K562 (cell line): ENCODE data around the gene KRTAP2-3. TPM values are rescaled to one million over a fixed set of nuclear protein-coding genes. Genes with fewer than 3 reads are reported as not detected.
"Not testable (repeated sequence)": the region's sequence is repeated elsewhere in the genome, so short reads cannot be mapped to it uniquely, and the experiment has no call there.

Experiments
- ATAC-seq: fragments of 200-7000 bp; cut with Tn5 transposase; 3 replicates; pipeline ENCODE4 v1.9.1; 2020; ENCODE audit warnings: moderate library complexity
- BruUV-seq: library from RNA; stranded (reverse); fragments of 400-500 nt; replicated peaks from 2 replicates; lab custom pipeline; 2021; lab: Mats Ljungman, UMichigan
- CTCF ChIA-PET: fragments of 300-600 bp; formaldehyde crosslinking; extraction: SDS; loops from one replicate; lab custom pipeline; 2021; ENCODE audit warnings: low intra/inter-chr PET ratio; lab: Yijun Ruan, JAX
- POLR2A ChIA-PET: fragments of 300-600, 350-650 bp; sonication (Branson Sonifier 250); formaldehyde crosslinking; extraction: SDS; loops from one replicate; lab custom pipeline; 2021; ENCODE audit warnings: antibody characterized with exemption, inconsistent platforms; lab: Yijun Ruan, JAX
- DNase-seq, 4 experiments: peaks; one replicate each; pipeline versions ENCODE4 v3.0.0 to v3.0.0-alpha.2; 2011 to 2018; ENCODE audit warnings: low spot score in 3 of 4, mixed read lengths in 3 of 4; ENCODE audit errors: extremely low read depth in 1 of 4
- FAIRE-seq: peaks from 2 replicates; lab custom pipeline; 2011; peaks lifted over from hg19 to GRCh38; lab: Jason Lieb, UNC
- H2AFZ ChIP-seq: 2 replicates; pipeline ENCODE4 v1.6.0; 2011; ENCODE audit warnings: low read depth, low read length, control low read depth, inconsistent platforms
- H3K27ac ChIP-seq: fragments of 200-600 bp; 3 replicates; pipeline ENCODE4 v1.8.0; 2011; ENCODE audit warnings: low read depth, mild to moderate bottlenecking, control low read depth, inconsistent platforms, low read length, moderate library complexity, mixed read lengths; ENCODE audit errors: extremely low read depth
- H3K27me3 ChIP-seq, 2 experiments: fragments of 300-600 bp in 1 of 2; 2 replicates in 1 of 2; 3 replicates in 1 of 2; pipeline versions ENCODE4 v1.6.0 to v1.8.0; 2011; ENCODE audit warnings: inconsistent platforms in 2 of 2, low read length in 2 of 2, mild to moderate bottlenecking in 1 of 2, mixed read lengths in 1 of 2, moderate library complexity in 1 of 2; ENCODE audit not compliant: control insufficient read depth in 2 of 2, insufficient read depth in 2 of 2
- H3K36me3 ChIP-seq: fragments of 300-600 bp; 3 replicates; pipeline ENCODE4 v1.8.0; 2011; ENCODE audit warnings: mild to moderate bottlenecking, low read length, inconsistent platforms; ENCODE audit not compliant: control insufficient read depth, insufficient read depth
- H3K4me1 ChIP-seq, 2 experiments: fragments of 200-600 bp in 1 of 2; replicated peaks in 1 of 2; 2 replicates in 1 of 2; 3 replicates in 1 of 2; pipeline versions ENCODE4 v1.5.1 to v1.8.0; 2011; ENCODE audit warnings: inconsistent platforms in 2 of 2, low read length in 2 of 2, mild to moderate bottlenecking in 1 of 2, mixed read lengths in 1 of 2, moderate library complexity in 1 of 2; ENCODE audit not compliant: control insufficient read depth in 2 of 2, insufficient read depth in 2 of 2
- H3K4me2 ChIP-seq: 2 replicates; pipeline ENCODE4 v1.6.1; 2011; ENCODE audit warnings: low read length, control low read depth, inconsistent platforms, mixed read lengths; ENCODE audit not compliant: insufficient read depth
- H3K4me3 ChIP-seq: fragments of 200-600 bp; sonication (generic), shearing (Covaris generic); 2 replicates; pipeline ENCODE4 v1.5.1; 2016; ENCODE audit warnings: control low read depth, inconsistent platforms
- H3K79me2 ChIP-seq: fragments of 200-600 bp; 3 replicates; pipeline ENCODE4 v1.8.0; 2011; ENCODE audit warnings: low read length, inconsistent platforms; ENCODE audit not compliant: control insufficient read depth, insufficient read depth
- H3K9ac ChIP-seq, 2 experiments: 2 replicates each; pipeline versions ENCODE4 v1.6.0 to v1.6.1; 2011; ENCODE audit warnings: low read depth in 2 of 2, low read length in 2 of 2, control low read depth in 1 of 2, inconsistent platforms in 1 of 2, mild to moderate bottlenecking in 1 of 2, mixed read lengths in 1 of 2; ENCODE audit not compliant: insufficient read depth in 1 of 2
- H3K9me1 ChIP-seq: one replicate; pipeline ENCODE4 v1.6.0; 2011; ENCODE audit warnings: inconsistent platforms, mild to moderate bottlenecking, low read length, moderate library complexity; ENCODE audit not compliant: control insufficient read depth, insufficient read depth
- H3K9me3 ChIP-seq: replicated peaks from 2 replicates; pipeline ENCODE4 v1.5.1; 2011; ENCODE audit warnings: low read depth, low read length, inconsistent platforms; ENCODE audit not compliant: control insufficient read depth, insufficient read depth
- H4K20me1 ChIP-seq: replicated peaks from 2 replicates; pipeline ENCODE4 v1.6.1; 2011; ENCODE audit warnings: low read length, inconsistent platforms, mixed read lengths; ENCODE audit not compliant: control insufficient read depth, insufficient read depth
- HNRNPUL1 ChIP-seq: fragments of 200-400 bp; formaldehyde crosslinking; IDR thresholded peaks from 2 replicates; pipeline ENCODE4 v1.6.1; 2017; ENCODE audit warnings: low read length
- KAT2B ChIP-seq: IDR thresholded peaks from one replicate; pipeline ENCODE4 v1.6.1; 2012; ENCODE audit warnings: low read depth, mild to moderate bottlenecking, control low read depth, inconsistent platforms, low read length, moderate library complexity
- NFYB ChIP-seq: IDR thresholded peaks from 2 replicates; pipeline ENCODE4 v1.6.1; 2011; ENCODE audit warnings: mild to moderate bottlenecking, moderate library complexity; ENCODE audit not compliant: insufficient read length; ENCODE audit errors: extremely low read depth
- RBFOX2 ChIP-seq: fragments of 200-400 bp; formaldehyde crosslinking; IDR thresholded peaks from 2 replicates; pipeline ENCODE4 v1.6.1; 2017; ENCODE audit warnings: low read depth, mild to moderate bottlenecking, low read length, moderate library complexity
- RBM25 ChIP-seq: fragments of 200-400 bp; formaldehyde crosslinking; IDR thresholded peaks from 2 replicates; pipeline ENCODE4 v1.6.1; 2018; ENCODE audit warnings: low read length, low read depth, moderate library complexity; ENCODE audit not compliant: severe bottlenecking
- SETDB1 ChIP-seq: IDR thresholded peaks from one replicate; pipeline ENCODE4 v1.6.1; 2012; ENCODE audit warnings: low read length, control low read depth, inconsistent platforms
- TEAD4 ChIP-seq, 2 experiments: sonication (generic) in 1 of 2; formaldehyde crosslinking in 1 of 2; IDR thresholded peaks; 2 replicates each; pipeline versions ENCODE4 v1.6.1 to v1.8.0; 2012 to 2022; ENCODE audit warnings: borderline replicate concordance in 1 of 2, inconsistent platforms in 1 of 2, low read length in 1 of 2, mild to moderate bottlenecking in 1 of 2, missing genetic modification reagents in 1 of 2
- THRAP3 ChIP-seq: fragments of 450-650 bp; IDR thresholded peaks from 2 replicates; pipeline ENCODE4 v1.6.1; 2016; ENCODE audit warnings: mild to moderate bottlenecking, inconsistent platforms, borderline replicate concordance
- TRIM28 ChIP-seq: fragments of 450-650 bp; IDR thresholded peaks from 2 replicates; pipeline ENCODE4 v1.6.1; 2017
- ZFP30 ChIP-seq: fragments of 250-450 bp; sonication (Bioruptor Pico); IDR thresholded peaks from 2 replicates; pipeline ENCODE4 v1.8.0; 2022; ENCODE audit warnings: moderate library complexity, mild to moderate bottlenecking, inconsistent platforms, borderline replicate concordance
- ZNF146 ChIP-seq: IDR thresholded peaks from one replicate; pipeline ENCODE4 v1.6.1; 2018; ENCODE audit warnings: missing compliant biosample characterization; ENCODE audit not compliant: unreplicated experiment
- ZNF780A ChIP-seq: fragments of 250-450 bp; sonication (Bioruptor Pico); IDR thresholded peaks from 2 replicates; pipeline ENCODE4 v1.5.0; 2021; ENCODE audit warnings: mild to moderate bottlenecking
- WGBS: fragments of 100-300 bp; shearing (Covaris generic); methylation state at CpG from one replicate; pipeline ENCODE4 v1.1.6; 2016; ENCODE audit warnings: low coverage, mixed read lengths; ENCODE audit not compliant: insufficient coverage; ENCODE audit errors: missing lambda C conversion rate; 5-methylcytosine and 5-hydroxymethylcytosine counted together
- in situ Hi-C: fragments of 300-500 bp; cut with MboI; formaldehyde crosslinking; loops from 4 replicates; pipeline ENCODE4 v1.15.0; 2018; ENCODE audit warnings: inconsistent platforms, mixed read lengths
- intact Hi-C: fragments of 100-400 bp; cut with micrococcal nuclease; formaldehyde crosslinking; loops from 2 replicates; pipeline ENCODE4 v1.14.2; 2022
- polyA plus RNA-seq, 8 experiments: library from polyadenylated mRNA; depleted of rRNA in 4 of 8; stranded (reverse) in 5 of 8; unstranded in 3 of 8; fragments of >200 nt; fragmentation: Nextera tagmentation in 2 of 8; fragmentation: Illumina TruSeq in 1 of 8; extraction: Ambion mirVana in 2 of 8; extraction: Trizol in 1 of 8; gene quantifications; 2 replicates each; pipeline versions ENCODE4 v1.2.1 to v1.2.3, GENCODE V29; 2011 to 2014; ENCODE audit warnings: inconsistent platforms in 1 of 8, missing spikeins in 1 of 8
- total RNA-seq, 7 experiments: library from RNA; depleted of rRNA in 6 of 7; stranded (reverse); fragments of >200 nt in 6 of 7; fragmentation: Illumina TruSeq in 2 of 7; extraction: Trizol in 2 of 7; gene quantifications; 2 replicates each; pipeline versions ENCODE4 v1.2.1 to v1.2.3, GENCODE V29; 2011 to 2021; ENCODE audit warnings: low replicate concordance in 1 of 7
- TF ChIP-seq, protein P1 (sequence below): sonication (generic); formaldehyde crosslinking; IDR thresholded peaks from 2 replicates; pipeline ENCODE4 v1.8.0; 2022; ENCODE audit warnings: mild to moderate bottlenecking, missing genetic modification reagents
- TF ChIP-seq, protein P2 (sequence below): fragments of 450-650 bp; IDR thresholded peaks from 2 replicates; pipeline ENCODE4 v1.6.1; 2016; ENCODE audit warnings: borderline replicate concordance

Gene KRTAP2-3
- total and polyA plus RNA-seq, 9 of the 15 experiments (the other 6 are each of a cell fraction or from before 2014, with no cell fraction given), result not detected

DNA sequence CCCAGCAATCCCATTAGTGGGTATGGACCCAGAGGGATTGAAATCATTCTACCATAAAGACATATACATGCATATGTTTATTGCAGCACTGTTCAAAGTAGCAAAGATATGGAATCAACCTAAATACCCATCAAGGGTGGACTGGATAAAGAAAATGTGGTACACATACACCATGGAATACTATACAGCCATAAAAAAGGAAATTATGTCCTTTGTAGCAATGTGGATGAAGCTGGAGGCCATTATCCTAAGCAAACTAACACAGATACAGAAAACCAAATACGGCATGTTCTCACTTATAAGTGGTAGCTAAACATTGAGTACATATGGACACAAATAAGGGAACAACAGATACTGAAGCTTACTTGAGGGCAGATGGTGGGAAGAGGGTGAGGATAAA lies 2.4 kb downstream of the KRTAP2-3 start:
- no peak overlapping the region for H3K27ac ChIP-seq
- no peak overlapping the region for H3K4me2 ChIP-seq
- H3K79me2 ChIP-seq, result no peaks in the 10 kb centered on the region
- FAIRE-seq, result no peak
- no peaks in the 10 kb centered on the region for H3K9me3 ChIP-seq
- H3K9me1 ChIP-seq, result no peaks in the 10 kb centered on the region
- POLR2A ChIA-PET, result no interaction called here
- no peaks in the 10 kb centered on the region; the same call in 1 of the 2 replicates for H4K20me1 ChIP-seq
- no peak for TF ChIP-seq ZFP30
- TF ChIP-seq, protein P1, sequence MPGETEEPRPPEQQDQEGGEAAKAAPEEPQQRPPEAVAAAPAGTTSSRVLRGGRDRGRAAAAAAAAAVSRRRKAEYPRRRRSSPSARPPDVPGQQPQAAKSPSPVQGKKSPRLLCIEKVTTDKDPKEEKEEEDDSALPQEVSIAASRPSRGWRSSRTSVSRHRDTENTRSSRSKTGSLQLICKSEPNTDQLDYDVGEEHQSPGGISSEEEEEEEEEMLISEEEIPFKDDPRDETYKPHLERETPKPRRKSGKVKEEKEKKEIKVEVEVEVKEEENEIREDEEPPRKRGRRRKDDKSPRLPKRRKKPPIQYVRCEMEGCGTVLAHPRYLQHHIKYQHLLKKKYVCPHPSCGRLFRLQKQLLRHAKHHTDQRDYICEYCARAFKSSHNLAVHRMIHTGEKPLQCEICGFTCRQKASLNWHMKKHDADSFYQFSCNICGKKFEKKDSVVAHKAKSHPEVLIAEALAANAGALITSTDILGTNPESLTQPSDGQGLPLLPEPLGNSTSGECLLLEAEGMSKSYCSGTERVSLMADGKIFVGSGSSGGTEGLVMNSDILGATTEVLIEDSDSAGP (CRISPR knock-in tag), result no peak
- TF ChIP-seq THRAP3, result no peak
- TF ChIP-seq TRIM28, result no peak
- TF ChIP-seq TEAD4 (IDR thresholded peaks at IDR 0.05; ENCODE audit: low read length), result no peak
- no peak for TF ChIP-seq TEAD4 (CRISPR knock-in tag; IDR thresholded peaks at IDR 0.05; ENCODE audit: borderline replicate concordance)
- no peak for TF ChIP-seq RBFOX2
- TF ChIP-seq ZNF146 (CRISPR knock-in tag), result peak; percentile 92
- no peak for TF ChIP-seq KAT2B
- no peak for TF ChIP-seq SETDB1
- no peak for TF ChIP-seq ZNF780A
- no peak for TF ChIP-seq NFYB
- TF ChIP-seq HNRNPUL1, result no peak
- TF ChIP-seq, protein P2, sequence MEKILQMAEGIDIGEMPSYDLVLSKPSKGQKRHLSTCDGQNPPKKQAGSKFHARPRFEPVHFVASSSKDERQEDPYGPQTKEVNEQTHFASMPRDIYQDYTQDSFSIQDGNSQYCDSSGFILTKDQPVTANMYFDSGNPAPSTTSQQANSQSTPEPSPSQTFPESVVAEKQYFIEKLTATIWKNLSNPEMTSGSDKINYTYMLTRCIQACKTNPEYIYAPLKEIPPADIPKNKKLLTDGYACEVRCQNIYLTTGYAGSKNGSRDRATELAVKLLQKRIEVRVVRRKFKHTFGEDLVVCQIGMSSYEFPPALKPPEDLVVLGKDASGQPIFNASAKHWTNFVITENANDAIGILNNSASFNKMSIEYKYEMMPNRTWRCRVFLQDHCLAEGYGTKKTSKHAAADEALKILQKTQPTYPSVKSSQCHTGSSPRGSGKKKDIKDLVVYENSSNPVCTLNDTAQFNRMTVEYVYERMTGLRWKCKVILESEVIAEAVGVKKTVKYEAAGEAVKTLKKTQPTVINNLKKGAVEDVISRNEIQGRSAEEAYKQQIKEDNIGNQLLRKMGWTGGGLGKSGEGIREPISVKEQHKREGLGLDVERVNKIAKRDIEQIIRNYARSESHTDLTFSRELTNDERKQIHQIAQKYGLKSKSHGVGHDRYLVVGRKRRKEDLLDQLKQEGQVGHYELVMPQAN, result no peak
- peak; percentile 71 for TF ChIP-seq RBM25
- intact Hi-C loops (no loop called here), in situ Hi-C loops (no loop called here)
- H3K9ac ChIP-seq, result no peak overlapping the region
- H2AFZ ChIP-seq, result no peak overlapping the region
- CTCF ChIA-PET, result no interaction called here
- DNase-seq, result no peak
- BruUV-seq, result no TSS peak
- ATAC-seq, result no peak
- no peaks in the 10 kb centered on the region for H3K36me3 ChIP-seq
- no peaks in the 10 kb centered on the region for H3K4me1 ChIP-seq
- peaks cover 4 to 5% of the 10 kb centered on the region in 2 experiments; a peak in 4 of 5 replicates for H3K27me3 ChIP-seq
- H3K4me3 ChIP-seq, result no peak overlapping the region
- 0% methylated on average over 1 of the region's 1 CpG for WGBS

DNA sequence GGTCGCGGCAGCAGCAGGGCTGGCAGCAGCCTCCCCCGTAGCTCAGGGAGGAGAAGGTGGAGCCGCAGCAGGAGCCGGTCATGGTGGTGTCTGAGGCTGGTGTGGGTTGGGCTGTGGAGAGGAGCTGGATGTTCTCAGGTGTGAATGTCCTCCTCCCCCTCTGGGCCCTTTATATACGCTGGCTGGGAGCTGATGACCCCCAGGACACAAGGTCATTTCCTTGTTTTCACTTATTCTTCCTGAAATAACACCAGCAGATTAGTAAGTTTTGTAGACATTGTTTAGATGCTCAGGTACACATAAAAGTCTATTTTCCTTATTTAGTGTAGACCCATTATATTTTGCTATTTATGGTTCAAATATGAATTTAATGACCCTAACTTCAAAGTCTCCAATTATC lies 4.8 kb downstream of the KRTAP2-3 start, which contains the start of gene KRTAP2-2:
TSS of gene KRTAP2-2 (minus strand) at position 101 of the 400 bp plus-strand sequence. CDS start at position 82, 19 bp downstream.
- H4K20me1 ChIP-seq, H3K4me3 ChIP-seq, POLR2A ChIA-PET, FAIRE-seq, BruUV-seq, intact Hi-C loops, H3K79me2 ChIP-seq, DNase-seq, ATAC-seq, H3K9me3 ChIP-seq, H3K27ac ChIP-seq, H3K27me3 ChIP-seq, in situ Hi-C loops, H3K9me1 ChIP-seq, H3K9ac ChIP-seq, H3K4me1 ChIP-seq, CTCF ChIA-PET, H3K36me3 ChIP-seq, H2AFZ ChIP-seq, H3K4me2 ChIP-seq: not testable (repeated sequence)
- 0% methylated on average over 1 of the region's 6 CpGs for WGBS
